Left renal cortex interstitium (tissue), 4 donors: ENCODE measurements around the gene RBPJ. TPM values are rescaled to one million over a fixed set of nuclear protein-coding genes. Genes with fewer than 3 reads are reported as not detected.

Source experiments
- DNase-seq, 4 donors: peaks; one replicate each; pipeline ENCODE4 v3.0.0-alpha.2; 2013; ENCODE audit warnings: low read depth in 4 of 4, low spot score in 2 of 4, missing footprints in 1 of 4
- polyA plus RNA-seq, 4 donors: library from polyadenylated mRNA; unstranded; fragments of 120-200 nt; gene quantifications; one replicate each; pipeline ENCODE4 v1.2.1, GENCODE V29; 2013; ENCODE audit not compliant: insufficient read length in 4 of 4

The RBPJ gene
- polyA plus RNA-seq, 4 donors: 71.6 to 86.1 (median 77.2) TPM

DNA sequence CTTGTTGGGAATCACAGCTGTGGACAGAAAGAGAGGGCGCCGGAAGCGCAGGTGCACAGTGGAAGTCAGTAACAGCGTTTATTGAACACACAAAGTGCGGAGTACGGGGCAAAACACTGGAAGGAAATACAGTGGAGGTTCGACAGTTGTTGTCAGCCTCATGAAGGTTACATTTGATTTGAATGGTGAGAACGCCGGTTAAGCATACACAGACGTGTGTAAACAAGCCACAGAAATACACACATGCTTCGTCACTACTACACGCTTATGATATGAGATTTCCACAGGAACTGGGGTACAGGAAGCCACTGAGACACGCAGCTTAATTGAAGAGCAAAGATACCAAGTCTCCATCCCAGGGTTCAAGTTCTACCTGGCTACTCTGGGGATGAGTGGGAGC, 157.5 kb downstream of the RBPJ start:
- DNase-seq: no peak

GRCh38 chr4:26482508-26483462, 162.0 kb downstream of the RBPJ start:
- DNase-seq: no peak

- peak in 2 of 4 donors; percentile 30 to 45 for DNase-seq
Measured at GRCh38 chr4:26484032-26484515, 163.3 kb downstream of the RBPJ start.

- DNase-seq: no peak
Measured at GRCh38 chr4:26484516-26484915, 163.7 kb downstream of the RBPJ start.

Other genes starting within 250 kb of the RBPJ start
- not detected for gene CCKAR, start 169.5 kb downstream of the RBPJ start, polyA plus RNA-seq